Esophagus squamous epithelium (tissue), 5 donors: ENCODE results near the gene WDR88. TPM values are rescaled to one million over a fixed set of nuclear protein-coding genes. Genes with fewer than 3 reads are reported as not detected.

Experiments
- DNase-seq: peaks from one replicate; lab custom pipeline; 2025; lab: John Stamatoyannopoulos, UW
- H3K27ac ChIP-seq, 4 donors: fragments of 200-600 bp; sonication (generic); one replicate each; pipeline ENCODE4 v1.5.1; 2016 to 2019; ENCODE audit warnings: mild to moderate bottlenecking in 1 of 4
- H3K27me3 ChIP-seq, 4 donors: fragments of 200-600 bp; sonication (generic); 1 replicate in 3 of 4; 2 replicates in 1 of 4; pipeline versions ENCODE4 v1.5.1 to v1.6.0; 2017 to 2021; ENCODE audit warnings: antibody characterized with exemption in 1 of 4
- H3K36me3 ChIP-seq, 3 donors: fragments of 200-600 bp; sonication (generic); one replicate each; pipeline ENCODE4 v1.5.1; 2016 to 2019
- H3K4me1 ChIP-seq, 3 donors: fragments of 200-600 bp; sonication (generic); one replicate each; pipeline ENCODE4 v1.5.1; 2017 to 2019
- H3K4me3 ChIP-seq, 4 donors: fragments of 200-600 bp; sonication (generic); 1 replicate in 3 of 4; 2 replicates in 1 of 4; pipeline ENCODE4 v1.5.1; 2016 to 2019; ENCODE audit warnings: mild to moderate bottlenecking in 2 of 4, moderate library complexity in 1 of 4
- H3K9me3 ChIP-seq, 3 donors: fragments of 200-600 bp; sonication (generic); one replicate each; pipeline ENCODE4 v1.5.1; 2016 to 2019
- CTCF ChIP-seq, 6 experiments: fragments of 450-650 bp in 4 of 6; fragments of 200-600 bp in 2 of 6; sonication (generic) in 2 of 6; IDR thresholded peaks; one replicate each; pipeline ENCODE4 v1.5.1; 2016 to 2019; ENCODE audit warnings: antibody characterized with exemption in 6 of 6, mild to moderate bottlenecking in 4 of 6, moderate library complexity in 4 of 6
- POLR2A ChIP-seq, 4 donors: fragments of 450-650 bp; IDR thresholded peaks; one replicate each; pipeline ENCODE4 v1.6.1; 2017; ENCODE audit warnings: antibody characterized with exemption in 4 of 4, mild to moderate bottlenecking in 4 of 4, moderate library complexity in 3 of 4
- WGBS, 2 donors: methylation state at CpG; one replicate each; pipeline ENCODE4 v1.1.5; 2018; 5-methylcytosine and 5-hydroxymethylcytosine counted together
- intact Hi-C: fragments of 100-400 bp; cut with DNase I; formaldehyde crosslinking; loops from one replicate; pipeline ENCODE4 v1.15.0; 2022
- total RNA-seq, 4 donors: library from RNA; depleted of rRNA; stranded (reverse); fragments of >200 nt; gene quantifications; one replicate each; pipeline ENCODE4 v1.1.0, GENCODE V29; 2016
- donor health status: DM: yes; HTN: yes; CAD: no.

WDR88 gene
- not detected for total RNA-seq

- intact Hi-C loops = no loop called here
- Histone ChIP-seq H3K9me3 (no peaks in the 10 kb centered on the region), H3K4me3 (no peak within 1 kb of the TSS), H3K27ac (no peak within 1 kb of the TSS), H3K27me3 (peaks cover 0 to 36% (median 2%) of the 10 kb centered on the region in 4 donors), H3K4me1 (peaks cover 0 to 7% (median 0%) of the 10 kb centered on the region in 3 donors), H3K36me3 (peaks cover 0 to 56% (median 0%) of the 10 kb centered on the region in 3 donors)
- no peak for DNase-seq
- TF ChIP-seq POLR2A (IDR thresholded peaks at IDR 0.05) (no peak), CTCF (IDR thresholded peaks at IDR 0.05) (no peak)
- WGBS, 2 donors = 88% methylated on average over 5 of the region's 43 CpGs; no CpG with 5 or more reads in 1 of the 2 donors
Observed at GRCh38 chr19:33132021-33132420, at the start of gene WDR88. Gene WDR88 (plus strand): TSS chr19:33132114. CDS start chr19:33132170, 56 bp downstream.

- TF ChIP-seq CTCF (IDR thresholded peaks at IDR 0.05) = no peak
- TF ChIP-seq POLR2A (IDR thresholded peaks at IDR 0.05) = no peak
- Histone ChIP-seq H3K27me3 (no peaks in the 10 kb centered on the region), H3K27ac (no peak overlapping the region), H3K4me1 (peaks cover 0 to 17% (median 12%) of the 10 kb centered on the region in 3 donors), H3K36me3 (peaks cover 0 to 33% (median 6%) of the 10 kb centered on the region in 3 donors), H3K4me3 (no peak overlapping the region), H3K9me3 (no peaks in the 10 kb centered on the region)
- WGBS, 2 donors = 100% methylated on average over 3 of the region's 3 CpGs
- intact Hi-C loops = no loop called here
- no peak for DNase-seq
Observed at GRCh38 chr19:33085570-33086128, 46.3 kb upstream of the WDR88 start.

GRCh38 chr19:33086955-33087354 lies 45.0 kb upstream of the WDR88 start:
- 65 to 86% methylated on average over 1 of the region's 1 CpG for WGBS, 2 donors
- H3K4me3 ChIP-seq = no peak overlapping the region
- intact Hi-C loops = no loop called here

GRCh38 chr19:33089010-33089409 lies 42.9 kb upstream of the WDR88 start:
- intact Hi-C loops = no loop called here
- H3K36me3 ChIP-seq = peaks cover 6 to 67% (median 18%) of the 10 kb centered on the region in 3 donors

More at GRCh38 chr19:33086955-33087354, 45.0 kb upstream of the WDR88 start:
- no peak overlapping the region for H3K27ac ChIP-seq
- H3K9me3 ChIP-seq = no peaks in the 10 kb centered on the region
- H3K4me1 ChIP-seq = peaks cover 0 to 8% (median 7%) of the 10 kb centered on the region in 3 donors
- H3K36me3 ChIP-seq = peaks cover 6 to 46% (median 6%) of the 10 kb centered on the region in 3 donors
- TF ChIP-seq CTCF (IDR thresholded peaks at IDR 0.05) = no peak
- no peak for TF ChIP-seq POLR2A (IDR thresholded peaks at IDR 0.05)
- no peaks in the 10 kb centered on the region for H3K27me3 ChIP-seq
- no peak for DNase-seq

More at GRCh38 chr19:33089010-33089409, 42.9 kb upstream of the WDR88 start:
- H3K9me3 ChIP-seq = no peaks in the 10 kb centered on the region
- H3K27me3 ChIP-seq = no peaks in the 10 kb centered on the region
- WGBS, 2 donors = 91 to 92% methylated on average over 3 of the region's 3 CpGs
- TF ChIP-seq CTCF (IDR thresholded peaks at IDR 0.05) (no peak), POLR2A (IDR thresholded peaks at IDR 0.05) (no peak)
- H3K4me1 ChIP-seq = no peaks in the 10 kb centered on the region
- no peak for DNase-seq
- no peak overlapping the region for H3K27ac ChIP-seq
- H3K4me3 ChIP-seq = no peak overlapping the region
